PC-9 (cell line): ENCODE measurements around the gene WNK2. TPM values are rescaled to one million over a fixed set of nuclear protein-coding genes. Genes with fewer than 3 reads are reported as not detected.

Experiments used
- BruUV-seq: library from RNA; stranded (reverse); fragments of 400-500 nt; replicated peaks from 2 replicates; lab custom pipeline; 2021; lab: Mats Ljungman, UMichigan
- CTCF ChIA-PET: fragments of 300-600 bp; sonication (Branson Sonifier 250); formaldehyde crosslinking; loops from one replicate; lab custom pipeline; 2022; ENCODE audit warnings: antibody characterized with exemption; lab: Charles Lee
- POLR2A ChIA-PET: fragments of 300-600 bp; sonication (Branson Sonifier 250); formaldehyde crosslinking; loops from one replicate; lab custom pipeline; 2022; ENCODE audit warnings: antibody characterized with exemption; ENCODE audit not compliant: unreplicated experiment; lab: Charles Lee
- DNase-seq, 2 experiments: peaks; one replicate each; pipeline versions ENCODE4 v3.0.0 to v3.0.0-alpha.2; 2015 to 2022; ENCODE audit warnings: mixed read lengths in 1 of 2
- H2AFZ ChIP-seq: fragments of 200-600 bp; sonication (generic); 2 replicates; pipeline ENCODE4 v1.8.1; 2017; ENCODE audit warnings: antibody characterized with exemption
- H3F3A ChIP-seq: fragments of 200-600 bp; sonication (generic); 2 replicates; pipeline ENCODE4 v1.8.1; 2017; ENCODE audit warnings: antibody characterized with exemption, mild to moderate bottlenecking, low read depth; ENCODE audit not compliant: insufficient read depth
- H3K27ac ChIP-seq: fragments of 200-600 bp; sonication (generic); 2 replicates; pipeline ENCODE4 v1.6.1; 2016; ENCODE audit warnings: mixed run types
- H3K27me3 ChIP-seq: fragments of 200-600 bp; sonication (generic); 2 replicates; pipeline ENCODE4 v1.6.1; 2016; ENCODE audit warnings: low read depth, mixed run types; ENCODE audit not compliant: insufficient read depth
- H3K36me3 ChIP-seq: fragments of 200-600 bp; sonication (generic); 2 replicates; pipeline ENCODE4 v1.6.1; 2016; ENCODE audit warnings: low read depth, mixed run types
- H3K4me1 ChIP-seq: fragments of 200-600 bp; sonication (generic); replicated peaks from 2 replicates; pipeline ENCODE4 v1.6.1; 2016; ENCODE audit warnings: mixed run types; ENCODE audit not compliant: insufficient read depth
- H3K4me2 ChIP-seq: fragments of 200-600 bp; sonication (generic); 2 replicates; pipeline ENCODE4 v1.6.1; 2017; ENCODE audit warnings: mixed run types
- H3K4me3 ChIP-seq: fragments of 200-600 bp; sonication (generic); 2 replicates; pipeline ENCODE4 v1.6.1; 2016; ENCODE audit warnings: mixed run types
- H3K79me2 ChIP-seq: fragments of 200-600 bp; sonication (generic); 2 replicates; pipeline ENCODE4 v1.6.1; 2017; ENCODE audit warnings: low read depth, mixed run types
- H3K9me2 ChIP-seq: fragments of 200-600 bp; sonication (generic); 2 replicates; pipeline ENCODE4 v1.8.1; 2017; ENCODE audit warnings: mild to moderate bottlenecking; ENCODE audit not compliant: insufficient read depth
- H3K9me3 ChIP-seq: fragments of 200-600 bp; sonication (generic); 2 replicates; pipeline ENCODE4 v1.8.1; 2016; ENCODE audit warnings: low read depth; ENCODE audit not compliant: insufficient read depth
- H4K20me1 ChIP-seq: fragments of 200-600 bp; sonication (generic); 2 replicates; pipeline ENCODE4 v1.8.1; 2017; ENCODE audit not compliant: insufficient read depth
- CTCF ChIP-seq: fragments of 200-600 bp; sonication (generic); conservative IDR thresholded peaks from 2 replicates; pipeline ENCODE4 v1.6.1; 2017; ENCODE audit warnings: mixed run types, antibody characterized with exemption, mild to moderate bottlenecking, moderate library complexity
- EZH2 ChIP-seq: fragments of 200-600 bp; sonication (generic); IDR thresholded peaks from 2 replicates; pipeline ENCODE4 v1.8.0; 2017; ENCODE audit warnings: antibody characterized with exemption, low read depth
- intact Hi-C: fragments of 100-400 bp; cut with micrococcal nuclease; formaldehyde crosslinking; loops from one replicate; pipeline ENCODE4 v1.10.0; 2022; ENCODE audit not compliant: unreplicated experiment
- total RNA-seq: library from RNA; stranded (reverse); gene quantifications from 2 replicates; pipeline ENCODE4 v1.2.3, GENCODE V29; 2021

The WNK2 gene
- total RNA-seq, 1 experiment from 2014 or later, result 44.6 TPM

DNA sequence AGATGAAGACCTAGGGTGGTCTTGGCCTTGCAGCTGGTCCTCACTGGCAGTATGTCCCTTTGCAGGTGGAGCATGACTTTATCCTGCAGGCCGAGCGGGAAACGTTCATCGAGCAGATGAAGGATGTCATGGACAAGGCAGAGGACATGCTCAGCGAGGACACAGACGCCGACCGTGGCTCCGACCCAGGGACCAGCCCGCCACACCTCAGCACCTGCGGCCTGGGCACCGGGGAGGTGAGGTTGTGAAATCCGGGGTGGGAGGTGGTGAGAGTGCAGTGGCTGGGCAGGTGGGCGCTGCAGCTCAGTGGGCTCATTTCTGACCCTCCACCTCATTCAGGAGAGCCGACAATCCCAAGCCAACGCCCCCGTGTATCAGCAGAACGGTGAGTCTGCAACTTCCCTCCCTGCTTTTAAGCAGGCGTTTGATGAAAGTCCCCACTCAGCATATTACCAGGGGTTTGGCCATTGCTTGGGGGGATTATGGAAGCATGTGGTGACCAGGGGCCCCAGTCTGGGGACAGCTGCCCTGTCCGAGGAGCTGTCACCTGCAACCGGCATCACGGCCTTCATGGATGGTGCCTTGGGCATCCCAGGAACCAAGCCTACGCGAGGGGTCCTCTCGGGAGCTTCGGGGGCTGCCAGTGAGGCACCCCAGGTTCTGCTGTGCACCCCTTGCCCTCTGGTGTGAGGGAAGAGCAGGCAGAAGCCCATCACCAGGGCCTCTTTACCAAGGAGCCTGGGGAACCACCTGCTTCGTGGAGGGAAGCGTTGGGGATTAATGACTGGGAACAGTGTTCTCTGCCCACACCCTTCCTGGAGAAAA lies 84.0 kb downstream of the WNK2 start:
- Histone ChIP-seq H3F3A (no peaks in the 10 kb centered on the region), H3K4me3 (no peak overlapping the region), H3K36me3 (peaks cover 3% of the 10 kb centered on the region; the same call in 1 of the 2 replicates), H4K20me1 (no peaks in the 10 kb centered on the region), H2AFZ (no peak overlapping the region), H3K79me2 (no peaks in the 10 kb centered on the region), H3K9me2 (no peaks in the 10 kb centered on the region), H3K4me1 (no peaks in the 10 kb centered on the region), H3K27me3 (no peaks in the 10 kb centered on the region), H3K9me3 (peaks cover 4% of the 10 kb centered on the region; the same call in 1 of the 2 replicates), H3K4me2 (no peak overlapping the region), H3K27ac (no peak overlapping the region)
- CTCF ChIA-PET, result no interaction called here
- TF ChIP-seq EZH2, result no peak
- TF ChIP-seq CTCF, result no peak
- POLR2A ChIA-PET, result no interaction called here
- no TSS peak for BruUV-seq
- intact Hi-C loops, result no loop called here
- no peak for DNase-seq

- H3K9me2 ChIP-seq, result no peaks in the 10 kb centered on the region
- peaks cover 4% of the 10 kb centered on the region; the same call in 1 of the 2 replicates for H3K9me3 ChIP-seq
- intact Hi-C loops, result no loop called here
- H3K79me2 ChIP-seq, result no peaks in the 10 kb centered on the region
- BruUV-seq, result no TSS peak
- no peak for DNase-seq
- no peaks in the 10 kb centered on the region for H3K27me3 ChIP-seq
- no peak overlapping the region for H2AFZ ChIP-seq
- no peaks in the 10 kb centered on the region; the same call in 1 of the 2 replicates for H3F3A ChIP-seq
- TF ChIP-seq CTCF (no peak), EZH2 (no peak)
- no peak overlapping the region for H3K27ac ChIP-seq
- no peaks in the 10 kb centered on the region for H4K20me1 ChIP-seq
- CTCF ChIA-PET, result no interaction called here
- POLR2A ChIA-PET, result no interaction called here
- no peaks in the 10 kb centered on the region for H3K4me1 ChIP-seq
- H3K4me3 ChIP-seq, result no peak overlapping the region
- no peak overlapping the region for H3K4me2 ChIP-seq
- H3K36me3 ChIP-seq, result peaks cover 3% of the 10 kb centered on the region; the same call in 1 of the 2 replicates
Observed at GRCh38 chr9:93268551-93269314, 84.8 kb downstream of the WNK2 start.

DNA sequence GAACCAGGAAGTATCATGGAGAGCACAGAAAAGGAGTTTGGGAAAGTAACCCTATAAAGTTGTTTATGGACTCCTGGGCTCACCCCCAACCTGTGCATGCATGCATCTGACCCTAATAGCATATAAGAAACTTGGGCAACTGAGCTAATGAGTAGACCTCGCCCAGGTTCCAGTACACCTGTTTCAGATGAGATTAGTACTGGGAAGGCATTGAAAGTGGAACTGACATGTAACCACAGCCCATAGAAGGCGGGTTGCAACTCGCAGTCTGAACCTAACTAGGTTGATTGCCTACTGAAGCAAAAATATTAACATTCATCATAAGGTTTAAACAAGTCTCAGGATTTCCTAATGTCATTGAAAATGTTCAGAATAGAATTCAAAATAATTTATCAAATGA lies 87.0 kb downstream of the WNK2 start:
- Histone ChIP-seq H3F3A (no peaks in the 10 kb centered on the region; the same call in 1 of the 2 replicates), H3K36me3 (peaks cover 3% of the 10 kb centered on the region; the same call in 1 of the 2 replicates), H3K27ac (no peak overlapping the region), H4K20me1 (no peaks in the 10 kb centered on the region), H3K4me3 (no peak overlapping the region), H3K9me3 (peaks cover 4% of the 10 kb centered on the region; the same call in 1 of the 2 replicates), H3K79me2 (no peaks in the 10 kb centered on the region), H3K9me2 (no peaks in the 10 kb centered on the region), H3K27me3 (no peaks in the 10 kb centered on the region), H3K4me2 (no peak overlapping the region), H2AFZ (no peak overlapping the region), H3K4me1 (no peaks in the 10 kb centered on the region)
- ChIA-PET POLR2A (no interaction called here), CTCF (no interaction called here)
- TF ChIP-seq EZH2 (no peak), CTCF (no peak)
- intact Hi-C loops, result no loop called here
- BruUV-seq, result no TSS peak
- DNase-seq, result no peak
